RWPE2 (cell line): Measurements from ENCODE around the gene P2RX3.

Source experiments
- ATAC-seq: fragments of 200-7000 bp; cut with Tn5 transposase; 3 replicates; pipeline ENCODE4 v1.9.1; 2021; ENCODE audit warnings: low read depth
- DNase-seq: peaks from one replicate; pipeline ENCODE4 v3.0.0-alpha.2; 2020; ENCODE audit warnings: low spot score
- H3K27ac ChIP-seq: fragments of 450-650 bp; 2 replicates; pipeline ENCODE4 v1.5.1; 2017; ENCODE audit warnings: mild to moderate bottlenecking; ENCODE audit not compliant: poor library complexity, severe bottlenecking
- H3K27me3 ChIP-seq: fragments of 250-450 bp; sonication (Bioruptor Pico); 2 replicates; pipeline ENCODE4 v1.5.1; 2021; ENCODE audit warnings: mild to moderate bottlenecking, moderate library complexity; ENCODE audit not compliant: insufficient read depth, poor library complexity, severe bottlenecking
- H3K36me3 ChIP-seq: fragments of 250-450 bp; sonication (Bioruptor Pico); 2 replicates; pipeline ENCODE4 v1.5.1; 2020; ENCODE audit warnings: low read depth, mild to moderate bottlenecking, moderate library complexity
- H3K4me1 ChIP-seq: fragments of 250-450 bp; sonication (Bioruptor Pico); 2 replicates; pipeline ENCODE4 v1.5.1; 2021; ENCODE audit warnings: mild to moderate bottlenecking, moderate library complexity; ENCODE audit not compliant: insufficient read depth, poor library complexity, severe bottlenecking
- H3K4me3 ChIP-seq: fragments of 250-450 bp; sonication (Bioruptor Pico); 2 replicates; pipeline ENCODE4 v1.5.1; 2021; ENCODE audit warnings: mild to moderate bottlenecking, moderate library complexity; ENCODE audit not compliant: severe bottlenecking
- H3K9me3 ChIP-seq: fragments of 250-450 bp; sonication (Bioruptor Pico); 2 replicates; pipeline ENCODE4 v1.5.1; 2021; ENCODE audit warnings: mild to moderate bottlenecking, moderate library complexity; ENCODE audit not compliant: severe bottlenecking
- CTCF ChIP-seq: fragments of 450-650 bp; IDR thresholded peaks from one replicate; pipeline ENCODE4 v1.5.1; 2017; ENCODE audit warnings: mild to moderate bottlenecking, moderate library complexity; ENCODE audit not compliant: poor library complexity, severe bottlenecking

P2RX3 gene

GRCh38 chr11:57406337-57406904, 68.3 kb downstream of the P2RX3 start:
- Histone ChIP-seq H3K27me3 (no peaks in the 10 kb centered on the region), H3K4me1 (peaks cover 7% of the 10 kb centered on the region), H3K9me3 (no peaks in the 10 kb centered on the region), H3K4me3 (no peak overlapping the region), H3K36me3 (peaks cover 37% of the 10 kb centered on the region), H3K27ac (no peak overlapping the region)
- TF ChIP-seq CTCF, result no peak
- DNase-seq (no peak), ATAC-seq (peak; percentile 24; the same call in 2 of the 3 replicates)

- Histone ChIP-seq H3K4me3 (no peak overlapping the region), H3K4me1 (peaks cover 2% of the 10 kb centered on the region), H3K27me3 (no peaks in the 10 kb centered on the region)
Measured at GRCh38 chr11:57407010-57407920, 69.1 kb downstream of the P2RX3 start.

GRCh38 chr11:57407941-57408475, 69.9 kb downstream of the P2RX3 start:
- no peaks in the 10 kb centered on the region for H3K4me1 ChIP-seq
- peaks cover 49% of the 10 kb centered on the region for H3K36me3 ChIP-seq
- no peak for DNase-seq
- H3K27ac ChIP-seq, result no peak overlapping the region
- no peak for TF ChIP-seq CTCF
- ATAC-seq, result no peak
- no peaks in the 10 kb centered on the region for H3K9me3 ChIP-seq
- no peaks in the 10 kb centered on the region for H3K27me3 ChIP-seq
- H3K4me3 ChIP-seq, result no peak overlapping the region

More at GRCh38 chr11:57407010-57407920, 69.1 kb downstream of the P2RX3 start:
- Histone ChIP-seq H3K9me3 (no peaks in the 10 kb centered on the region), H3K27ac (no peak overlapping the region), H3K36me3 (peaks cover 46% of the 10 kb centered on the region)
- DNase-seq (no peak), ATAC-seq (no peak)
- no peak for TF ChIP-seq CTCF

GRCh38 chr11:57408771-57409170, 70.6 kb downstream of the P2RX3 start:
- H3K4me3 ChIP-seq, result no peak overlapping the region
- no peak for DNase-seq
- H3K9me3 ChIP-seq, result no peaks in the 10 kb centered on the region
- H3K36me3 ChIP-seq, result peaks cover 57% of the 10 kb centered on the region
- TF ChIP-seq CTCF, result no peak
- no peaks in the 10 kb centered on the region for H3K4me1 ChIP-seq
- no peak for ATAC-seq
- no peaks in the 10 kb centered on the region for H3K27me3 ChIP-seq
- H3K27ac ChIP-seq, result no peak overlapping the region
